NT2/D1 (cell line): Measurements from ENCODE around the gene WDR90.

Source experiments
- SUZ12 ChIP-seq: IDR thresholded peaks from 2 replicates; pipeline ENCODE4 v1.6.1; 2011; ENCODE audit not compliant: insufficient read length, insufficient read depth; ENCODE audit errors: extremely low read depth
- YY1 ChIP-seq: IDR thresholded peaks from 2 replicates; pipeline ENCODE4 v1.6.1; 2011; ENCODE audit not compliant: insufficient read length, insufficient read depth
- ZNF274 ChIP-seq: IDR thresholded peaks from 2 replicates; pipeline ENCODE4 v1.6.1; 2011; ENCODE audit warnings: mild to moderate bottlenecking, low read depth, low read length

DNA sequence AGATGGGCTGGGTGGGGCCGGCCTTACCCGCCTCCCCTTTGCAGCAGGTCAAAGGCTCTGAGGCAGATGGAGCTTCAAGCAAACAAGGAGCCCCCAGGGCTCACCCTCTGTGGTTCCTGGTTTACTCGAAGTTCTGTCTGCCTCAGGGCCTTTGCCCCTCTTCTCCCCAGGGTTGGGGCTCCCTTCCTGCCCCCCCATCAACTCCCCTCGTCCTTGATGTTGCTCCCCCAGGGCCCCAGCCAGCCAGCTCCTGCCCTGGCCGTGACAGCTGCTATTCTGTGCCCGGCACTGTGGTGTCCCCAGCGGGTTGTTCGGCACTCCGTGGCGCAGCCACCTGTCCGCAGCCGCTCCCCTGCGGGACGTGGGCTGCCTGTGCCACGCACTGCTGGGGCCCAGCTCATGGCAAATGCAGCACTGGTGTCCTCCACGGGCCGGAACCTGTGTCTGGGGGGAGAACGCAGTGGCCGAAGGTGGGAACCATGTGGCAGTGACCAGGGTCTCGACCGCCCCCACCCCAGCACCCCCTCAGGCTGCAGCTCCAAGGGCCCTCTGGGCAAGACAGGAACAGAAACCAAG, 61.4 kb downstream of the WDR90 start:
- no peak for TF ChIP-seq YY1
- no peak for TF ChIP-seq SUZ12
- TF ChIP-seq ZNF274 = no peak
